Astrocyte of the spinal cord (primary cell): ENCODE data around the gene BTBD9.
A peak's percentile ranks its signal among the peaks of the same experiment; 100 is the strongest.

Source experiments
- DNase-seq: peaks from one replicate; pipeline ENCODE4 v3.0.0; 2011; ENCODE audit warnings: low read depth, low spot score
- H3K4me3 ChIP-seq: 2 replicates; pipeline ENCODE4 v1.5.1; 2011; ENCODE audit warnings: low read depth, mild to moderate bottlenecking, low read length, moderate library complexity
- in situ Hi-C: cut with HindIII; loops from 2 replicates; pipeline ENCODE4 v1.10.0; 2017; ENCODE audit warnings: low sequenced_read_pairs
- TF ChIP-seq, protein P1 (sequence below): IDR thresholded peaks from 2 replicates; pipeline ENCODE4 v1.5.1; 2012; ENCODE audit warnings: low read depth, mild to moderate bottlenecking, low read length, inconsistent platforms

BTBD9 gene

GRCh38 chr6:38391626-38392579 lies 247.8 kb downstream of the BTBD9 start:
- in situ Hi-C loops = no loop called here
- H3K4me3 ChIP-seq = no peak overlapping the region
- TF ChIP-seq, protein P1, sequence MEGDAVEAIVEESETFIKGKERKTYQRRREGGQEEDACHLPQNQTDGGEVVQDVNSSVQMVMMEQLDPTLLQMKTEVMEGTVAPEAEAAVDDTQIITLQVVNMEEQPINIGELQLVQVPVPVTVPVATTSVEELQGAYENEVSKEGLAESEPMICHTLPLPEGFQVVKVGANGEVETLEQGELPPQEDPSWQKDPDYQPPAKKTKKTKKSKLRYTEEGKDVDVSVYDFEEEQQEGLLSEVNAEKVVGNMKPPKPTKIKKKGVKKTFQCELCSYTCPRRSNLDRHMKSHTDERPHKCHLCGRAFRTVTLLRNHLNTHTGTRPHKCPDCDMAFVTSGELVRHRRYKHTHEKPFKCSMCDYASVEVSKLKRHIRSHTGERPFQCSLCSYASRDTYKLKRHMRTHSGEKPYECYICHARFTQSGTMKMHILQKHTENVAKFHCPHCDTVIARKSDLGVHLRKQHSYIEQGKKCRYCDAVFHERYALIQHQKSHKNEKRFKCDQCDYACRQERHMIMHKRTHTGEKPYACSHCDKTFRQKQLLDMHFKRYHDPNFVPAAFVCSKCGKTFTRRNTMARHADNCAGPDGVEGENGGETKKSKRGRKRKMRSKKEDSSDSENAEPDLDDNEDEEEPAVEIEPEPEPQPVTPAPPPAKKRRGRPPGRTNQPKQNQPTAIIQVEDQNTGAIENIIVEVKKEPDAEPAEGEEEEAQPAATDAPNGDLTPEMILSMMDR = no peak
- peak; percentile 16 for DNase-seq

GRCh38 chr6:38391206-38391605 lies 248.5 kb downstream of the BTBD9 start:
- DNase-seq = peak; percentile 19

GRCh38 chr6:38389875-38390274 lies 249.9 kb downstream of the BTBD9 start:
- TF ChIP-seq, protein P1 = no peak
- DNase-seq = no peak
- H3K4me3 ChIP-seq = no peak overlapping the region
- in situ Hi-C loops = no loop called here

More at GRCh38 chr6:38391206-38391605, 248.5 kb downstream of the BTBD9 start:
- TF ChIP-seq, protein P1 = no peak
- in situ Hi-C loops = no loop called here
- no peak overlapping the region for H3K4me3 ChIP-seq

GRCh38 chr6:38387971-38388370 lies 251.8 kb downstream of the BTBD9 start:
- no peak overlapping the region for H3K4me3 ChIP-seq
- peak; percentile 47 for DNase-seq
- in situ Hi-C loops = no loop called here
- TF ChIP-seq, protein P1 = no peak

DNA sequence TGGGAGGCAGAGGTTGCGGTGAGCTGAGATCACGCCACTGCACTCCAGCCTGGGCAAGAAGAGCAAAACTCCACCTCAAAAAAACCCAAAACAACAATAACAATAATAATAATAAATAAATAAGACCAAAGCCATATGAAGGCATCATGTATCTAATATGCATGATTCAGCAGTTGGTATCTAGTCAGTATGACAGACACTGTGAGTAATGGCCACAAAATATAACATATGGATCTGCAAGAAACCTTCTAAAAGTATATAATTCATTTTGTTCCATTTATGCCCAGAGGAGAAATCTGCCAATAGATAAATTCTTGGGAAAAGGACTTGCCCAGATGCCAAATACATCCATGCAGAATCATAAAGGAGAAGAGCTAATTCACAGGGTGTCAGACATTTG lies 252.3 kb downstream of the BTBD9 start:
- H3K4me3 ChIP-seq = no peak overlapping the region
- DNase-seq = no peak

DNA sequence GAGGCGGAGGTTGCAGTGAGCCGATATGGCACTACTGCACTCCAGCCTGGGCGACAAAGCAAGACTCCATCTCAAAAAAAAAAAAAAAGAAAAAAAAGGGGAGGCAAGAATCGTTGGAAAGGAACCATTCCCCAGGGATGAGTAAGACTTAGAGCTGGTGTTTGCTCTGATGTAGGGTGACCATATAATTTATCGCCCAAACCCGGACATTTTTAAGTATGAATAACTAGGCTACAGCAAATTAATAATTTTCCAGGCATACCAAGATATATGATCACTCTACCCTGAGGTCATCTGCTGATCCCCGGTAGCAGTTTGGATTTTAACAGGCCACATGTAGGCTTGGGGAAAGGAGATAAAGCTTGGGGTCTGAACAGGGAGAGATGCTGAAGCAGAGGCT lies 260.9 kb downstream of the BTBD9 start:
- in situ Hi-C loops = no loop called here
- TF ChIP-seq, protein P1 = no peak
- no peak overlapping the region for H3K4me3 ChIP-seq
- no peak for DNase-seq

More for the DNA sequence above, 252.3 kb downstream of the BTBD9 start:
- TF ChIP-seq, protein P1 = no peak
- in situ Hi-C loops = no loop called here
